ENCODE measurements around the gene ODAD2. TPM values are rescaled to one million over a fixed set of nuclear protein-coding genes. Genes with fewer than 3 reads are reported as not detected.
"Not testable (repeated sequence)": the region's sequence is repeated elsewhere in the genome, so short reads cannot be mapped to it uniquely, and the experiment has no call there.

The ODAD2 gene
- total and polyA plus RNA-seq, 11 donors, result 0.21 to 1.5 (median 0.64) TPM; not detected in 6

DNA sequence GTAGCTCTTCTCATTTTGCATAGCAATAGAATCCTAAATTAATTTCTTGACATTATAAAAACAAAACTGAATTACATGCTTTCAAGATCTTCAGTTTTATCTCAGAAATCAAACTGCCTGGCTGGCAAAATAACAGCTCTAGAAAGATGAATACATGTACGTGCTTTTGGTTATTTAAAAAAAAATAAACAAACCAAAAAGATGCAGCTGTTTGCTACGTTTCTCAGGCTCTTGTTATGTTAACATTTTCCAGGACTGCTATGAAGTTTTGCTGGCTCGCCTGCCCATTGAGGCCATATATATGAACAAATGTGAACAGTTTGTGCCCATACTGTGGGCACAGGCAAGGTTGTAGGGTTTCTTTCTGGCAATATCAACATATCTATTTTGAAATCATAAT is 86.6 kb downstream of the ODAD2 start:
- DNase-seq (no peak), ATAC-seq (no peak)
- Histone ChIP-seq H3K4me1 (no peaks in the 10 kb centered on the region), H3K36me3 (no peaks in the 10 kb centered on the region), H3K4me3 (no peak overlapping the region), H3K9me3 (peaks cover 0 to 7% (median 0%) of the 10 kb centered on the region in 12 donors), H3K27me3 (peaks cover 0 to 11% (median 0%) of the 10 kb centered on the region in 9 donors), H3K27ac (no peak overlapping the region)
- TF ChIP-seq, protein P1, sequence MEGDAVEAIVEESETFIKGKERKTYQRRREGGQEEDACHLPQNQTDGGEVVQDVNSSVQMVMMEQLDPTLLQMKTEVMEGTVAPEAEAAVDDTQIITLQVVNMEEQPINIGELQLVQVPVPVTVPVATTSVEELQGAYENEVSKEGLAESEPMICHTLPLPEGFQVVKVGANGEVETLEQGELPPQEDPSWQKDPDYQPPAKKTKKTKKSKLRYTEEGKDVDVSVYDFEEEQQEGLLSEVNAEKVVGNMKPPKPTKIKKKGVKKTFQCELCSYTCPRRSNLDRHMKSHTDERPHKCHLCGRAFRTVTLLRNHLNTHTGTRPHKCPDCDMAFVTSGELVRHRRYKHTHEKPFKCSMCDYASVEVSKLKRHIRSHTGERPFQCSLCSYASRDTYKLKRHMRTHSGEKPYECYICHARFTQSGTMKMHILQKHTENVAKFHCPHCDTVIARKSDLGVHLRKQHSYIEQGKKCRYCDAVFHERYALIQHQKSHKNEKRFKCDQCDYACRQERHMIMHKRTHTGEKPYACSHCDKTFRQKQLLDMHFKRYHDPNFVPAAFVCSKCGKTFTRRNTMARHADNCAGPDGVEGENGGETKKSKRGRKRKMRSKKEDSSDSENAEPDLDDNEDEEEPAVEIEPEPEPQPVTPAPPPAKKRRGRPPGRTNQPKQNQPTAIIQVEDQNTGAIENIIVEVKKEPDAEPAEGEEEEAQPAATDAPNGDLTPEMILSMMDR (IDR thresholded peaks at IDR 0.05), result no peak
- TF ChIP-seq POLR2A (IDR thresholded peaks at IDR 0.05), result no peak
- intact Hi-C loops (cut with DNase I), result loop anchor here in 1 of 10 donors (10.0 kb wide), 1 partner anchor 63 kb away; no protein-coding TSS in a partner anchor
- WGBS, 4 donors, result 36 to 50% (median 46%) methylated on average over 3 of the region's 3 CpGs

DNA sequence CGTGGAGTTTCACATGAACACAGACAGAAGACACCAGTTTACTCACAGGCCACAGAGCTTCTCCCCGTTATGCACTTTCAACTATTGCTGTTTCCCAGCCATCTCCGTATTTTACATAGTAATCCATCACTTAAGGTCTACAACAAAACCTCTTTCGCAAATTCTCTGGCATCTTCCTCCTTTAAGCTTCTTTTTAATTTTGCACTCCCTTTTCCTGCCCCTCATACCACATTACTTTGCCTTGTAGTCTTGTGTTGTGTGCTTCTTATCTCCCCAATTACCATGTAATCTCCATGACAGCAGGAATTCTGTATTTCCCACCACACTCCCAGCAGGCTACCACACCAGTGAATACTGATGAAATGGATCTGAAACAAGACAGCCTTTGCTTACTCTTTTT is 87.3 kb downstream of the ODAD2 start:
- intact Hi-C loops (cut with DNase I), result loop anchor here in 1 of 10 donors (10.0 kb wide), 1 partner anchor 63 kb away; no protein-coding TSS in a partner anchor
- Histone ChIP-seq H3K4me3 (no peak overlapping the region), H3K9me3 (peaks cover 0 to 7% (median 0%) of the 10 kb centered on the region in 12 donors), H3K27me3 (peaks cover 0 to 11% (median 0%) of the 10 kb centered on the region in 9 donors), H3K27ac (no peak overlapping the region), H3K36me3 (no peaks in the 10 kb centered on the region), H3K4me1 (no peaks in the 10 kb centered on the region)
- ATAC-seq (no peak), DNase-seq (no peak)
- WGBS, 4 donors, result 28 to 39% (median 34%) methylated on average over 4 of the region's 4 CpGs
- TF ChIP-seq POLR2A (IDR thresholded peaks at IDR 0.05), result no peak

DNA sequence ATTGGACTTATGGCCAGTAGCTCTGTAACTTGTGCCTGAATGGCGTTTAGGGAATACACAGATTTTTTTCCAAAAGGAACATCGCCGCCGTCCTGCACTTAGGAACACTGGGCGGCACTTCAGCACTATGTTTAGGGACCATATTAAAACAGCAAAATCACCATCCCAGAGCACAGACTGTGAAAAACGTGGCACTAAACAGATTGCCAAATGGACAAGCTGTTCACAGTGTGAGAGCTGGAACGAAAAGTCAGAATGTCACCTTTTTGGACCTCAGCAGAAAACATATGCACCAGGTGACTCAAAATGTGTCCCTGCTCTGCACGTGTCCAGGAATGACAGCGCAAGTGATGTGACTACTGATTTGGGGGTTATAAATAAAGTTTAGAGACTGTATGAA is 87.9 kb downstream of the ODAD2 start:
- no peaks in the 10 kb centered on the region for H3K4me1 ChIP-seq
- H3K27ac ChIP-seq, result no peak overlapping the region
- peaks cover 0 to 11% (median 0%) of the 10 kb centered on the region in 9 donors for H3K27me3 ChIP-seq
- H3K36me3 ChIP-seq, result no peaks in the 10 kb centered on the region
- TF ChIP-seq POLR2A (IDR thresholded peaks at IDR 0.05), result no peak
- TF ChIP-seq, protein P1 (IDR thresholded peaks at IDR 0.05), result no peak
- 56 to 71% (median 64%) methylated on average over 9 of the region's 9 CpGs for WGBS, 4 donors
- H3K4me3 ChIP-seq, result no peak overlapping the region
- H3K9me3 ChIP-seq, result peaks cover 0 to 7% (median 0%) of the 10 kb centered on the region in 12 donors
- ATAC-seq, result no peak
- DNase-seq, result no peak
- intact Hi-C loops (cut with DNase I), result loop anchor here in 1 of 10 donors (10.0 kb wide), 1 partner anchor 64 kb away; no protein-coding TSS in a partner anchor

DNA sequence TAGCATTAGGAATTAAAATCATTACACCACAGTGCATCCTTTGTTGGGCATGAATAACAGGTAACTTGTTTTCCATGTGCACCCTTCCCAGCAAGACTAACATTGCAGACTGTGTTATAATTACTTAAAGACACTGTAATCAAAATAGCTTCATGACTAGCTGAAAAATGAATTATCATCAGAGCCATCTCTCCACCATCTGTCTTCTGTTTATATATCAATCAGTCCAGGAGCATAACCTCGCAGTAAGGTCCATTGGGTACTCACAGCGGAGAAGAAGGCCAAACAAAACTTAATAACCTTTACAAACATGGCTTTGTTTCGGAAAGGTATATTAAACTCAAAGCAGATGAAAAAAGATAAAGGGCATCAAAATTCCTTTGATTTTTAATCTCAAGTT is 90.6 kb downstream of the ODAD2 start:
- no peak overlapping the region for H3K4me3 ChIP-seq
- H3K9me3 ChIP-seq, result peaks cover 0 to 11% (median 0%) of the 10 kb centered on the region in 12 donors
- no peak for ATAC-seq
- H3K27ac ChIP-seq, result no peak overlapping the region
- DNase-seq, result no peak
- peaks cover 0 to 11% (median 0%) of the 10 kb centered on the region in 9 donors for H3K27me3 ChIP-seq
- TF ChIP-seq POLR2A (IDR thresholded peaks at IDR 0.05), result no peak
- TF ChIP-seq, protein P1 (IDR thresholded peaks at IDR 0.05), result no peak
- intact Hi-C loops (cut with DNase I), result no loop called here
- 86 to 95% (median 86%) methylated on average over 3 of the region's 3 CpGs for WGBS, 4 donors
- no peaks in the 10 kb centered on the region for H3K36me3 ChIP-seq
- H3K4me1 ChIP-seq, result no peaks in the 10 kb centered on the region

DNA sequence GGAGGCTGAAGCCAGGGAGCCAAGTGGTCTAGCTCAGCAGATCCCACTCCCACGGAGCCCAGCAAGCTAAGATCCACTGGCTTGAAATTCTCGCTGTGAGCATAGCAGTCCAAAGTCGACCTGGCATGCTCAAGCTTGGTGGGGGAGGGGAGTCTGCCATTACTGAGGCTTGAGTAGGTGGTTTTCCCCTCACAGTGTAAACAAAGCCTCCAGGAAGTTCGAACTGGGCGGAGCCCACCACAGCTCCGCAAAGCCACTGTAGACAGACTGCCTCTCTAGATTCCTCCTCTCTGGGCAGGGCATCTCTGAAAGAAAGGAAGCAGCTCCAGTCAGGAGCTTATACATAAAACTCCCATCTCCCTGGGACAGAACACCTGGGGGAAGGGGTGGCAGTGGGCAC is 99.4 kb downstream of the ODAD2 start:
- 46 to 61% (median 52%) methylated on average over 3 to 6 of the region's 6 CpGs for WGBS, 4 donors

More for the DNA sequence above, 99.4 kb downstream of the ODAD2 start:
- H3K27ac ChIP-seq; H3K27me3 ChIP-seq; H3K36me3 ChIP-seq; intact Hi-C loops (cut with DNase I); H3K4me3 ChIP-seq; DNase-seq; H3K9me3 ChIP-seq; H3K4me1 ChIP-seq; ATAC-seq: not testable (repeated sequence)

All from heart left ventricle (tissue), 16 donors.